Muscle layer of duodenum (tissue), 2 donors: ENCODE measurements around the gene ERP27.

ENCODE experiments used
- H3K27ac ChIP-seq: one replicate; pipeline ENCODE4 v1.7.0; 2013; ENCODE audit warnings: mild to moderate bottlenecking, low read length
- H3K27me3 ChIP-seq: one replicate; pipeline ENCODE4 v1.7.0; 2013; ENCODE audit warnings: low read depth, mild to moderate bottlenecking, control low read depth, low read length
- H3K36me3 ChIP-seq, 2 donors: one replicate each; pipeline ENCODE4 v1.7.0; 2013; ENCODE audit warnings: low read length in 2 of 2, control low read depth in 1 of 2, mild to moderate bottlenecking in 1 of 2; ENCODE audit not compliant: insufficient read depth in 2 of 2, control insufficient read depth in 1 of 2
- H3K4me1 ChIP-seq, 2 donors: one replicate each; pipeline ENCODE4 v1.7.0; 2013; ENCODE audit warnings: low read length in 2 of 2, mild to moderate bottlenecking in 2 of 2, control low read depth in 1 of 2, moderate library complexity in 1 of 2; ENCODE audit not compliant: insufficient read depth in 2 of 2, control insufficient read depth in 1 of 2
- H3K4me3 ChIP-seq, 2 donors: one replicate each; pipeline ENCODE4 v1.7.0; 2013; ENCODE audit warnings: low read length in 2 of 2, low read depth in 1 of 2, mild to moderate bottlenecking in 1 of 2
- H3K9me3 ChIP-seq, 2 donors: one replicate each; pipeline ENCODE4 v1.7.0; 2013; ENCODE audit warnings: low read length in 2 of 2, control low read depth in 1 of 2, mild to moderate bottlenecking in 1 of 2; ENCODE audit not compliant: control insufficient read depth in 1 of 2
- donor health status: healthy.

ERP27 gene

DNA sequence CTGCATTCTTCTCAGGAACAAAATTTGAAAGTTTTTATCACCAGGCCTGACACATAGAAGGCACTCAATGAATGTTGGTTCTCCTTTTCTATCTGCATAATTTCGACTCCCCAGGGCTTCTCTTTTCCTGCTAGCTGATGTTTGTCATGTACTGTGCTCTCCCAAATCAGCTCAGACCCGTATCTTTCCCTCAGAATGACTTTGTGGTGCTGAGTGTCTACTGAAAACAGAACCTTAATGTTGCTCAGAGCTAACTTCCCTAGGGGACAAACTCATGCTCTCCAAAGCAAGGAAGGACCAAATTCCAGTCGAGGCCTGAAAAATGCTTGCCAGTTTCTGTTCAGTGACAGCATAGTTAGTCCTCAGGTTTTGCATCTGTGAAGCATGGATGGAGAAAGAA is 21.1 kb upstream of the ERP27 start:
- no peaks in the 10 kb centered on the region for H3K9me3 ChIP-seq
- peak overlapping the region in 1 of 2 donors; percentile 62 for H3K4me3 ChIP-seq
- peaks cover 0 to 14% of the 10 kb centered on the region in 2 donors for H3K4me1 ChIP-seq
- H3K27ac ChIP-seq, result peak overlapping the region; percentile 40
- no peaks in the 10 kb centered on the region for H3K36me3 ChIP-seq
- no peaks in the 10 kb centered on the region for H3K27me3 ChIP-seq

- Histone ChIP-seq H3K9me3 (no peaks in the 10 kb centered on the region), H3K36me3 (no peaks in the 10 kb centered on the region), H3K4me3 (peak overlapping the region in 1 of 2 donors; percentile 13), H3K27me3 (no peaks in the 10 kb centered on the region), H3K4me1 (peaks cover 0 to 14% of the 10 kb centered on the region in 2 donors), H3K27ac (peak overlapping the region; percentile 40)
These were observed 20.7 kb upstream of the ERP27 start for GRCh38 chr12:14959126-14959440.

DNA sequence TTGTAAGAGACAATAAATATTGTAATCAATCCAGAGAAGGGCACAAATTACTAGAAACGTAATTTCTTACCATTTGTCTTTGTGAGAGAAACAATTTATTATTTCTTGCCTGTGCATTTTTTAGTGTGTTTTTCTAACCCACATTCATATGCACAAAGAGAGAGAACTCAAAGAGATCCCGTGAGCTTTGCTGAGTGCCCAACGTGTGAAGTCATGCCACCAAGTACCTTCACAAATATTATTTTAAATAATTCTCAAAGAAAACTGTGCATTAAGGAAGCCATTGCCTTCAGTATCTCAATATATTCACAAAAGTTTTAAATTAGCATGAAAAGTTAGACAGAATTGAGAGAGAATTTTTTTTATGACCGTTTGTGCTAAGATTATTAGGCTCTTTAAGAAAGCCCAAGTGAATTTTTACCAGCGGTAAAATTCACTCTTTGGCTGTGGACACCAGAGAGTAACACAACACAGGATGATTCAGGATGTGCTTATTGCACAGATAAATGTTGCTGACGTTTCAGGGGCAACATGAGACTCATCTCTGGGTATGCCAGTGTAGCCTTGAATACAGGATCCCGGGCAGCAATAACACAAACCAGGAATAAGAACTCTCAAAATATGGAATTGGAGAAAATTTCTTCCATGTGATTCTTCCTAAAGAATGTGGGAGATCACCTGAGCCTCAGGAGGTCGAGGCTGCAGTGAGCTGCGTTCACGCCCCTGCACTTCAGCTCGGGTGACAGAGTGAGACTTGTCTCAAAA is 20.2 kb upstream of the ERP27 start:
- Histone ChIP-seq H3K4me1 (peaks cover 0 to 14% of the 10 kb centered on the region in 2 donors), H3K9me3 (no peaks in the 10 kb centered on the region), H3K36me3 (no peaks in the 10 kb centered on the region), H3K27me3 (no peaks in the 10 kb centered on the region), H3K4me3 (peak overlapping the region in 1 of 2 donors; percentile 13), H3K27ac (peak overlapping the region; percentile 40)

GRCh38 chr12:14957551-14958168 is 19.3 kb upstream of the ERP27 start:
- Histone ChIP-seq H3K9me3 (no peaks in the 10 kb centered on the region), H3K4me3 (peak overlapping the region; percentile 2 to 6), H3K36me3 (no peaks in the 10 kb centered on the region), H3K4me1 (peaks cover 0 to 19% of the 10 kb centered on the region in 2 donors), H3K27me3 (no peaks in the 10 kb centered on the region), H3K27ac (peak overlapping the region; percentile 40)

GRCh38 chr12:14956905-14957304 is 18.6 kb upstream of the ERP27 start:
- Histone ChIP-seq H3K27ac (peak overlapping the region; percentile 25), H3K27me3 (no peaks in the 10 kb centered on the region), H3K4me1 (peaks cover 0 to 25% of the 10 kb centered on the region in 2 donors), H3K4me3 (no peak overlapping the region), H3K36me3 (no peaks in the 10 kb centered on the region), H3K9me3 (no peaks in the 10 kb centered on the region)

- H3K27me3 ChIP-seq, result no peaks in the 10 kb centered on the region
- peaks cover 4 to 25% of the 10 kb centered on the region in 2 donors for H3K4me1 ChIP-seq
- peak overlapping the region; percentile 25 for H3K27ac ChIP-seq
- no peaks in the 10 kb centered on the region for H3K36me3 ChIP-seq
- no peaks in the 10 kb centered on the region for H3K9me3 ChIP-seq
- H3K4me3 ChIP-seq, result no peak overlapping the region
These were observed 17.9 kb upstream of the ERP27 start for GRCh38 chr12:14956024-14956891.

- H3K4me3 ChIP-seq, result no peak overlapping the region
- H3K4me1 ChIP-seq, result peaks cover 8 to 35% of the 10 kb centered on the region in 2 donors
- no peaks in the 10 kb centered on the region for H3K36me3 ChIP-seq
- no peaks in the 10 kb centered on the region for H3K9me3 ChIP-seq
- no peaks in the 10 kb centered on the region for H3K27me3 ChIP-seq
- no peak overlapping the region for H3K27ac ChIP-seq
These were observed 15.9 kb upstream of the ERP27 start for GRCh38 chr12:14954269-14954668.

DNA sequence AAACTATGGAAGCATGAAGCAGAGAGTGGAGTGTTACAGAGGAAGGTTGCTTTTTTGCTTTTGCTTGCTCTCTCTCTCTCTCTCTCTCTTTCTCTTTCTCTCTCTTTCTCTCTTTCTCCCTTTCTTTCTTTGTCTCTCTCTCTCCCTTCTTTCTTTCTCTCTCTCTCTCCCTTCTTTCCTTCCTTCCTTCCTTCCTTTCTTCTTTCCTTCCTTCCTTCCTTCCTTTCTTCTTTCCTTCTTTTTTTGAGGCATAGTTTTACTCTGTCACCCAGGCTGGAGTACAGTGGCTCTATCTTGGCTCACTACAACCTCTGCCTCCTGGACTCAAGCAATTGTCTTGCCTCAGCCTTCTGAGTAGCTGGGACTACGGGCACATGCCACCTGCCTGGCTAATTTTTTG is 15.4 kb upstream of the ERP27 start:
- no peak overlapping the region for H3K4me3 ChIP-seq
- H3K27me3 ChIP-seq, result no peaks in the 10 kb centered on the region
- H3K9me3 ChIP-seq, result no peaks in the 10 kb centered on the region
- H3K4me1 ChIP-seq, result peaks cover 14 to 40% of the 10 kb centered on the region in 2 donors
- no peak overlapping the region for H3K27ac ChIP-seq
- no peaks in the 10 kb centered on the region for H3K36me3 ChIP-seq

DNA sequence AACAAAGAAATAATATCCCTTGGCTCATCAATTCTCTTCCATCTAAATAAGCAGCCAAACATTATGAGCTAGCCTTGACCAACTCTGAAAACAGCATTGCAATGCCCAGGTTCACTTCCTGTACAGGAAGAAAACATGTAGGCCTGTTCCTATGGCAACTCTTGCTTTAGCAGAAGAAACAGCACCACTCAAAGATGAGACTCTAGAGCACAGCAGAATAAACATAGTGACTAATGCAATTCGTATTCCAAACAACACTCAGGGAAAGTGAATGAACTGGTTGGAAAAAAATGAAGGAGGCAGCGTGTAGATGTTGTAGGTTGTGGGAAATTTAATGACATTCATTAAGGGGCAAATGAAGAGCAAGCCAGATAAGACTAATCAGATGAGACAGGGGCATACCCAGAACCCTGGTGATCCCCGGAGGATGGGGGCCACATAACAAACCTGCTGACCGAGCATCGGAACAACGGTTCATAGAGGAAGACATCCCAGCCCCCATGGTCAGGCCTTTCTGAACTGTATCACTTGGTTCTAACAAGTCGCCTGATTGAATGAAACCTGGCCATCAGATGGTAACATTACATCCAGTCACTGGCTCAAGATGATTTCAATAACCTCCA is 14.1 kb upstream of the ERP27 start:
- Histone ChIP-seq H3K9me3 (no peaks in the 10 kb centered on the region), H3K4me1 (peaks cover 19 to 41% of the 10 kb centered on the region in 2 donors), H3K36me3 (peaks cover 0 to 3% of the 10 kb centered on the region in 2 donors), H3K27me3 (no peaks in the 10 kb centered on the region), H3K27ac (peak overlapping the region; percentile 81), H3K4me3 (no peak overlapping the region)

DNA sequence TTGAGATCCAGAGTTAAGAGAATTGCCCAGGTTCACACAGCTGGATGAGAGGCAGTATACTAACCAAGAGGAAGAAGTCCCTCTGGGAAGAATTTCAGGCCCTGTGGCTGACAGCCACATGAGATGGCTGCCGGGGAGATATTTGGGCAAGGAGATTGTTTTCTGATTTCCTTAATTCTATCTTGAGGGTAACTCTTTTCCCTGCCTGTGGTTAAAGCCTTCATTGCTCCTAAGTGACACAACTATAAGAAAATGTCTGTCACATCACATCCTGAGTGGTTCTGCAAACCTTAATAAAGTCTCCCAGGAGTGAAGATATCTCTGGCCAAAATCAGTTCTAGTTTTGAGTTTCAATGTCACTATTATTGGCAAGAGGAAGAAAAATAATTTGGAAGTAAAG is 13.5 kb upstream of the ERP27 start:
- Histone ChIP-seq H3K27ac (peak overlapping the region; percentile 81), H3K4me3 (no peak overlapping the region), H3K36me3 (peaks cover 3 to 5% of the 10 kb centered on the region in 2 donors), H3K4me1 (peaks cover 19 to 35% of the 10 kb centered on the region in 2 donors), H3K27me3 (no peaks in the 10 kb centered on the region), H3K9me3 (no peaks in the 10 kb centered on the region)
